ACHN (cell line): ENCODE results near the gene ARHGAP42.

Source experiments
- DNase-seq: peaks from one replicate; pipeline ENCODE4 v3.0.0-alpha.2; 2015
- in situ Hi-C: cut with HindIII; loops from 2 replicates; pipeline ENCODE4 v1.10.0; 2017; ENCODE audit warnings: low sequenced_read_pairs, low pct_ligation_motif_present, low pct_unique_long_range_greater_than_20kb

The ARHGAP42 gene

GRCh38 chr11:100841711-100842407 lies 154.8 kb downstream of the ARHGAP42 start:
- in situ Hi-C loops: loop anchor here (25.0 kb wide), 1 partner anchor 155 kb away; the partner anchor contains the start of gene ARHGAP42
- DNase-seq: no peak

GRCh38 chr11:100847696-100848216 lies 160.7 kb downstream of the ARHGAP42 start:
- in situ Hi-C loops: loop anchor here (25.0 kb wide), 1 partner anchor 160 kb away; the partner anchor contains the start of gene ARHGAP42
- no peak for DNase-seq

GRCh38 chr11:100849009-100849900 lies 162.2 kb downstream of the ARHGAP42 start:
- in situ Hi-C loops: loop anchor here (25.0 kb wide), 1 partner anchor 162 kb away; the partner anchor contains the start of gene ARHGAP42
- DNase-seq: no peak

GRCh38 chr11:100849901-100850235 lies 162.8 kb downstream of the ARHGAP42 start:
- no peak for DNase-seq
- in situ Hi-C loops: loop anchor here (25.0 kb wide), 1 partner anchor 163 kb away; the partner anchor contains the start of gene ARHGAP42

GRCh38 chr11:100851147-100851546 lies 164.1 kb downstream of the ARHGAP42 start:
- no peak for DNase-seq
- in situ Hi-C loops: no loop called here

GRCh38 chr11:100851584-100852152 lies 164.6 kb downstream of the ARHGAP42 start:
- DNase-seq: no peak
- in situ Hi-C loops: no loop called here

- in situ Hi-C loops: no loop called here
- DNase-seq: peak; percentile 66
Measured at GRCh38 chr11:100855466-100856067, 168.5 kb downstream of the ARHGAP42 start.

- in situ Hi-C loops: no loop called here
- DNase-seq: no peak
Measured at GRCh38 chr11:100857236-100858005, 170.3 kb downstream of the ARHGAP42 start.

- in situ Hi-C loops: no loop called here
- no peak for DNase-seq
Measured at GRCh38 chr11:100860318-100861155, 173.4 kb downstream of the ARHGAP42 start.

- DNase-seq: no peak
Measured at GRCh38 chr11:100861212-100861611, 174.1 kb downstream of the ARHGAP42 start.

GRCh38 chr11:100863080-100863581 lies 176.0 kb downstream of the ARHGAP42 start:
- in situ Hi-C loops: no loop called here
- no peak for DNase-seq

More at GRCh38 chr11:100861212-100861611, 174.1 kb downstream of the ARHGAP42 start:
- in situ Hi-C loops: no loop called here

- in situ Hi-C loops: no loop called here
- no peak for DNase-seq
Measured at GRCh38 chr11:100865443-100866065, 178.5 kb downstream of the ARHGAP42 start.

GRCh38 chr11:100866453-100866852 lies 179.4 kb downstream of the ARHGAP42 start:
- in situ Hi-C loops: no loop called here
- DNase-seq: no peak

GRCh38 chr11:100867606-100868005 lies 180.5 kb downstream of the ARHGAP42 start:
- no peak for DNase-seq
- in situ Hi-C loops: no loop called here

- in situ Hi-C loops: no loop called here
Measured at GRCh38 chr11:100869328-100869727, 182.2 kb downstream of the ARHGAP42 start.

GRCh38 chr11:100870138-100870537 lies 183.1 kb downstream of the ARHGAP42 start:
- DNase-seq: no peak
- in situ Hi-C loops: no loop called here

More at GRCh38 chr11:100869328-100869727, 182.2 kb downstream of the ARHGAP42 start:
- no peak for DNase-seq
